KMS-11 (cell line): ENCODE data around the gene PCDH18.
A peak's percentile ranks its signal among the peaks of the same experiment; 100 is the strongest.

Experiments
- H2AFZ ChIP-seq: fragments of 200-600 bp; sonication (generic); 2 replicates; pipeline ENCODE4 v1.6.1; 2016; ENCODE audit warnings: antibody characterized with exemption, mixed run types, low read depth
- H3K27ac ChIP-seq: fragments of 200-600 bp; sonication (generic); 2 replicates; pipeline ENCODE4 v1.6.1; 2016; ENCODE audit warnings: mild to moderate bottlenecking, mixed run types
- H3K27me3 ChIP-seq: fragments of 200-600 bp; sonication (generic); 2 replicates; pipeline ENCODE4 v1.6.1; 2017; ENCODE audit warnings: mild to moderate bottlenecking, low read depth, mixed run types, moderate library complexity; ENCODE audit not compliant: insufficient read depth
- H3K36me3 ChIP-seq: fragments of 200-600 bp; sonication (generic); 2 replicates; pipeline ENCODE4 v1.6.1; 2017; ENCODE audit warnings: mild to moderate bottlenecking, mixed run types; ENCODE audit not compliant: insufficient read depth
- H3K4me1 ChIP-seq: fragments of 200-600 bp; sonication (generic); 2 replicates; pipeline ENCODE4 v1.6.1; 2016; ENCODE audit warnings: mild to moderate bottlenecking, low read depth, mixed run types; ENCODE audit not compliant: poor library complexity, severe bottlenecking
- H3K4me2 ChIP-seq: fragments of 200-600 bp; sonication (generic); 2 replicates; pipeline ENCODE4 v1.7.0; 2016; ENCODE audit warnings: mild to moderate bottlenecking, mixed run types
- H3K4me3 ChIP-seq: fragments of 200-600 bp; sonication (generic); IDR thresholded peaks from 2 replicates; pipeline ENCODE4 v1.6.1; 2017; ENCODE audit warnings: low read depth, low read length, mixed read lengths; ENCODE audit not compliant: insufficient read depth
- H3K79me2 ChIP-seq: fragments of 200-600 bp; sonication (generic); 2 replicates; pipeline ENCODE4 v1.6.1; 2016; ENCODE audit warnings: low read depth, mixed run types; ENCODE audit not compliant: insufficient read depth
- H3K9ac ChIP-seq: fragments of 200-600 bp; sonication (generic); 2 replicates; pipeline ENCODE4 v1.6.1; 2016; ENCODE audit warnings: mild to moderate bottlenecking, mixed run types
- H4K20me1 ChIP-seq: fragments of 200-600 bp; sonication (generic); 2 replicates; pipeline ENCODE4 v1.6.1; 2016; ENCODE audit warnings: mild to moderate bottlenecking, mixed run types; ENCODE audit not compliant: insufficient read depth
- TF ChIP-seq, protein P1 (sequence below): fragments of 200-600 bp; sonication (generic); conservative IDR thresholded peaks from 2 replicates; pipeline ENCODE4 v1.6.1; 2017; ENCODE audit warnings: low read depth, mild to moderate bottlenecking, antibody characterized with exemption, low read length, moderate library complexity, mixed read lengths

Gene PCDH18

DNA sequence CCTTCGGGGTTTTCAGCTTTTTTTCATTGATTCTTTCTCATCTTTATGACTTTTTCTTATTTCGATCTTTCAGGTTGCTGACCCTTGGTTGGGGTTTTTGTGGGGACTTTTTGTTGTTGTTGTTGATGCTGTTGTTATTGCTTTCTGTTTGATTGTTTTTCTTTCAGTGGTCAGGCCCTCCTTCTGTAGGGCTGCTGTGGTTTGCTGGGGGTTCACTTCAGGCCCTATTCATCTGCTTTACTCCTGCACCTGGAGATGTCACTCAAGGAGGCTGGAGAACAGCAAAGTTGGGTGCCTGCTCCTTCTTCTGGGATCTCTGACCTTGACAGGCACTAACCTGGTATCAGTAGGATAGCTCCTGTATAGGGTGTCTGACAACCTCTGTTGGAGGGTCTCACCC lies 39.9 kb upstream of the PCDH18 start:
- TF ChIP-seq, protein P1, sequence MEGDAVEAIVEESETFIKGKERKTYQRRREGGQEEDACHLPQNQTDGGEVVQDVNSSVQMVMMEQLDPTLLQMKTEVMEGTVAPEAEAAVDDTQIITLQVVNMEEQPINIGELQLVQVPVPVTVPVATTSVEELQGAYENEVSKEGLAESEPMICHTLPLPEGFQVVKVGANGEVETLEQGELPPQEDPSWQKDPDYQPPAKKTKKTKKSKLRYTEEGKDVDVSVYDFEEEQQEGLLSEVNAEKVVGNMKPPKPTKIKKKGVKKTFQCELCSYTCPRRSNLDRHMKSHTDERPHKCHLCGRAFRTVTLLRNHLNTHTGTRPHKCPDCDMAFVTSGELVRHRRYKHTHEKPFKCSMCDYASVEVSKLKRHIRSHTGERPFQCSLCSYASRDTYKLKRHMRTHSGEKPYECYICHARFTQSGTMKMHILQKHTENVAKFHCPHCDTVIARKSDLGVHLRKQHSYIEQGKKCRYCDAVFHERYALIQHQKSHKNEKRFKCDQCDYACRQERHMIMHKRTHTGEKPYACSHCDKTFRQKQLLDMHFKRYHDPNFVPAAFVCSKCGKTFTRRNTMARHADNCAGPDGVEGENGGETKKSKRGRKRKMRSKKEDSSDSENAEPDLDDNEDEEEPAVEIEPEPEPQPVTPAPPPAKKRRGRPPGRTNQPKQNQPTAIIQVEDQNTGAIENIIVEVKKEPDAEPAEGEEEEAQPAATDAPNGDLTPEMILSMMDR, result no peak
- Histone ChIP-seq H3K4me1 (peaks cover 18% of the 10 kb centered on the region), H3K9ac (no peak overlapping the region), H3K27me3 (no peaks in the 10 kb centered on the region), H2AFZ (no peak overlapping the region), H3K4me3 (no peak overlapping the region), H4K20me1 (no peaks in the 10 kb centered on the region), H3K27ac (no peak overlapping the region), H3K36me3 (no peaks in the 10 kb centered on the region), H3K4me2 (peak overlapping the region; percentile 25; the same call in 1 of the 2 replicates), H3K79me2 (no peaks in the 10 kb centered on the region)

GRCh38 chr4:137559801-137560200 lies 27.5 kb upstream of the PCDH18 start:
- no peak overlapping the region for H2AFZ ChIP-seq
- no peaks in the 10 kb centered on the region for H3K27me3 ChIP-seq
- peaks cover 4% of the 10 kb centered on the region for H3K4me1 ChIP-seq
- H3K4me3 ChIP-seq, result no peak overlapping the region
- H4K20me1 ChIP-seq, result no peaks in the 10 kb centered on the region
- TF ChIP-seq, protein P1, result no peak
- no peaks in the 10 kb centered on the region for H3K79me2 ChIP-seq
- no peaks in the 10 kb centered on the region for H3K36me3 ChIP-seq
- H3K9ac ChIP-seq, result no peak overlapping the region
- no peak overlapping the region for H3K27ac ChIP-seq
- H3K4me2 ChIP-seq, result no peak overlapping the region

DNA sequence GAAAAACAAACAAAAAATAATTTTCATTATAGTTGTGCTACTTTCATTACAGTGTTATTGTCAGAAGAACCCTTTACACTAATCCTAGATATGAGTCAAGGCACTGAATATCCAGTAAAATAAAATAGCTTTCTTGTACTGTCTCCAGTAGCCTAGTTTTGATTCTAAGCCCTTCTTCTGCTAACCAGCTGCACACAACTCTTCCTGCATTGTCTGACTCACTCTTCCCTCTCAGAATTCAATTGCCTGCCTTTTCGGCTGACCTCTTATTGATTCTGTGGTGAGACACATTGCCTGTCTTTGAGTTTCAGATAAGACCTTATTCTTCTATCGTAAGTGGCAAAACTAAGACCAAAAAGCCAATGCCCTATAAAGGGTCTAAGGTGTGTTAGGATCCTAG lies 26.7 kb upstream of the PCDH18 start:
- Histone ChIP-seq H3K4me2 (no peak overlapping the region), H4K20me1 (no peaks in the 10 kb centered on the region), H3K9ac (no peak overlapping the region), H3K4me1 (peaks cover 4% of the 10 kb centered on the region), H3K27ac (no peak overlapping the region), H2AFZ (no peak overlapping the region), H3K27me3 (no peaks in the 10 kb centered on the region), H3K4me3 (no peak overlapping the region), H3K36me3 (no peaks in the 10 kb centered on the region), H3K79me2 (no peaks in the 10 kb centered on the region)
- TF ChIP-seq, protein P1, result no peak

DNA sequence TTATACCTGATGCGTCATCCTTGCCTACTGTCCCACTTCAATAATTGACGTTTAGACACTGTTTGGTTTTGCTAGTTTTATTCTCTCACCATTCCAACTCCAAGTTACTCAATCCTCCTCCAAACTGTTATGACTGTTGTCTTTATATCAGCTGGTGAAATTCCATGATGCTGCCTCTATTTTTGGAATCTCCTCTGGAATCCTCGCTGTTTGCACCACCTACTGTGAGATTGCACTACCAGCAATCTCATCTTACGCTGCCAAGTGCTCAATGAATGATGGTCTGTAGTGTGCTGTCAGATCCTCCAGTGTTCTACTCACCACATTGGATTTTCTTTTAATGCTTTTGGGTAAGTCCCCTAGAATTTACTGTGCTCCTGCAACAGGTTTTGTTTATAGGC lies 13.2 kb upstream of the PCDH18 start:
- TF ChIP-seq, protein P1, result no peak
- H3K4me1 ChIP-seq, result no peaks in the 10 kb centered on the region

More for the DNA sequence above, 13.2 kb upstream of the PCDH18 start:
- Histone ChIP-seq H3K27ac (no peak overlapping the region), H3K4me3 (no peak overlapping the region), H3K9ac (no peak overlapping the region), H3K27me3 (no peaks in the 10 kb centered on the region), H3K36me3 (no peaks in the 10 kb centered on the region), H2AFZ (no peak overlapping the region), H4K20me1 (no peaks in the 10 kb centered on the region), H3K79me2 (no peaks in the 10 kb centered on the region), H3K4me2 (no peak overlapping the region)
